ENCODE measurements around the gene CIAO2B.
A peak's percentile ranks its signal among the peaks of the same experiment; 100 is the strongest.
"Not testable (repeated sequence)": the region's sequence is repeated elsewhere in the genome, so short reads cannot be mapped to it uniquely, and the experiment has no call there.

Gene CIAO2B

GRCh38 chr16:66975302-66975893 lies 41.2 kb upstream of the CIAO2B start:
- H3K36me3 Mint-ChIP-seq (ENCODE audit: low read depth) = no peaks in the 10 kb centered on the region
- H3K9me3 Mint-ChIP-seq = no peaks in the 10 kb centered on the region
- H3K27ac Mint-ChIP-seq = peak overlapping the region in 1 of 3 experiments; percentile 21
- peaks cover 7% of the 10 kb centered on the region for H3K27me3 Mint-ChIP-seq (ENCODE audit: low read depth)
- H3K4me1 Mint-ChIP-seq = peaks cover 13% of the 10 kb centered on the region
- H3K4me3 Mint-ChIP-seq = no peak overlapping the region
- TF ChIP-seq CTCF (IDR thresholded peaks at IDR 0.05; ENCODE audit: unreplicated experiment in 3 of 3) = no peak

- not testable (repeated sequence) for H3K9me3 Mint-ChIP-seq; H3K27me3 Mint-ChIP-seq (ENCODE audit: low read depth); H3K4me3 Mint-ChIP-seq; H3K36me3 Mint-ChIP-seq (ENCODE audit: low read depth)
- H3K27ac Mint-ChIP-seq = peak overlapping the region in 1 of 3 experiments; percentile 21
- peaks cover 13% of the 10 kb centered on the region for H3K4me1 Mint-ChIP-seq
These were observed 40.7 kb upstream of the CIAO2B start for GRCh38 chr16:66974932-66975246.

- H3K36me3 Mint-ChIP-seq (ENCODE audit: low read depth); H3K4me3 Mint-ChIP-seq; H3K9me3 Mint-ChIP-seq; H3K27me3 Mint-ChIP-seq (ENCODE audit: low read depth): not testable (repeated sequence)
- peaks cover 13% of the 10 kb centered on the region for H3K4me1 Mint-ChIP-seq
- H3K27ac Mint-ChIP-seq = peak overlapping the region in 1 of 3 experiments; percentile 21
These were observed 40.1 kb upstream of the CIAO2B start for GRCh38 chr16:66974156-66974931.

GRCh38 chr16:66973716-66974115 lies 39.5 kb upstream of the CIAO2B start:
- peaks cover 8% of the 10 kb centered on the region for H3K27me3 Mint-ChIP-seq (ENCODE audit: low read depth)
- peaks cover 13% of the 10 kb centered on the region for H3K4me1 Mint-ChIP-seq
- H3K9me3 Mint-ChIP-seq = no peaks in the 10 kb centered on the region
- H3K36me3 Mint-ChIP-seq (ENCODE audit: low read depth) = no peaks in the 10 kb centered on the region
- no peak overlapping the region for H3K4me3 Mint-ChIP-seq
- no peak overlapping the region for H3K27ac Mint-ChIP-seq
- no peak for TF ChIP-seq CTCF (IDR thresholded peaks at IDR 0.05; ENCODE audit: unreplicated experiment in 3 of 3)

GRCh38 chr16:66972983-66973382 lies 38.8 kb upstream of the CIAO2B start:
- Mint-ChIP-seq H3K9me3 (no peaks in the 10 kb centered on the region), H3K4me3 (no peak overlapping the region), H3K27me3 (ENCODE audit: low read depth) (peaks cover 8% of the 10 kb centered on the region), H3K27ac (no peak overlapping the region), H3K4me1 (peaks cover 13% of the 10 kb centered on the region), H3K36me3 (ENCODE audit: low read depth) (no peaks in the 10 kb centered on the region)
- TF ChIP-seq CTCF (IDR thresholded peaks at IDR 0.05; ENCODE audit: unreplicated experiment in 3 of 3) = no peak

- Mint-ChIP-seq H3K36me3 (ENCODE audit: low read depth) (no peaks in the 10 kb centered on the region), H3K27ac (no peak overlapping the region), H3K27me3 (ENCODE audit: low read depth) (peaks cover 4% of the 10 kb centered on the region), H3K9me3 (no peaks in the 10 kb centered on the region), H3K4me3 (no peak overlapping the region), H3K4me1 (peaks cover 5% of the 10 kb centered on the region)
- TF ChIP-seq CTCF (IDR thresholded peaks at IDR 0.05; ENCODE audit: unreplicated experiment in 3 of 3) = no peak
These were observed 36.8 kb upstream of the CIAO2B start for GRCh38 chr16:66970775-66971720.
